GM12878 (cell line): ENCODE measurements around the gene TAX1BP1. TPM values are rescaled to one million over a fixed set of nuclear protein-coding genes. Genes with fewer than 3 reads are reported as not detected.

Experiments used
- ATAC-seq: fragments of 200-7000 bp; cut with Tn5 transposase; 3 replicates; pipeline ENCODE4 v1.9.1; 2020; ENCODE audit warnings: mild to moderate bottlenecking, moderate library complexity
- BruUV-seq: library from RNA; stranded (reverse); fragments of 400-500 nt; replicated peaks from 2 replicates; lab custom pipeline; 2021; lab: Mats Ljungman, UMichigan
- CTCF ChIA-PET: fragments of 300-600 bp; sonication (Branson Sonifier 250); formaldehyde crosslinking; extraction: SDS; loops from one replicate; lab custom pipeline; 2021; ENCODE audit warnings: inconsistent platforms; lab: Yijun Ruan, JAX
- POLR2A ChIA-PET: fragments of 350-600 bp; formaldehyde crosslinking; extraction: SDS; loops from one replicate; lab custom pipeline; 2021; ENCODE audit warnings: inconsistent platforms; lab: Charles Lee
- RAD21 ChIA-PET: fragments of 300-600 bp; sonication (Branson Sonifier 250); formaldehyde crosslinking; loops from one replicate; lab custom pipeline; 2023; ENCODE audit warnings: antibody characterized with exemption; ENCODE audit not compliant: unreplicated experiment; lab: Charles Lee
- SMC1A ChIA-PET: fragments of 300-600 bp; sonication (Branson Sonifier 250); formaldehyde crosslinking; loops from one replicate; lab custom pipeline; 2023; ENCODE audit not compliant: unreplicated experiment, uncharacterized antibody; lab: Charles Lee
- DNase-seq: peaks from one replicate; pipeline ENCODE4 v3.0.0-alpha.2; 2011; ENCODE audit warnings: low read depth, low spot score
- FAIRE-seq: peaks from 3 replicates; lab custom pipeline; 2011; peaks lifted over from hg19 to GRCh38; lab: Jason Lieb, UNC
- H2AFZ ChIP-seq: 2 replicates; pipeline ENCODE4 v1.6.0; 2011; ENCODE audit warnings: low read depth, low read length, control low read depth; ENCODE audit not compliant: control insufficient read depth
- H3K27ac ChIP-seq: 2 replicates; pipeline ENCODE4 v1.5.1; 2011; ENCODE audit warnings: control low read depth; ENCODE audit not compliant: control insufficient read depth, insufficient read depth
- H3K27me3 ChIP-seq, 2 experiments: replicated peaks in 1 of 2; 2 replicates each; pipeline versions ENCODE4 v1.6.0 to v1.6.1; 2011; ENCODE audit warnings: low read length in 1 of 2; ENCODE audit not compliant: control insufficient read depth in 2 of 2, insufficient read depth in 2 of 2
- H3K36me3 ChIP-seq, 2 experiments: 2 replicates each; pipeline ENCODE4 v1.5.1; 2011; ENCODE audit warnings: low read length in 1 of 2; ENCODE audit not compliant: control insufficient read depth in 2 of 2, insufficient read depth in 2 of 2
- H3K4me1 ChIP-seq: 2 replicates; pipeline ENCODE4 v1.6.1; 2011; ENCODE audit warnings: mild to moderate bottlenecking, low read length, moderate library complexity, mixed read lengths; ENCODE audit not compliant: control insufficient read depth, insufficient read depth
- H3K4me2 ChIP-seq: 2 replicates; pipeline ENCODE4 v1.6.0; 2011; ENCODE audit warnings: control low read depth; ENCODE audit not compliant: control insufficient read depth, insufficient read depth
- H3K4me3 ChIP-seq: fragments of 200-600 bp; sonication (generic); 2 replicates; pipeline ENCODE4 v1.5.1; 2016
- H3K79me2 ChIP-seq: 2 replicates; pipeline ENCODE4 v1.6.0; 2011; ENCODE audit warnings: low read length; ENCODE audit not compliant: control insufficient read depth, insufficient read depth
- H3K9ac ChIP-seq: 2 replicates; pipeline ENCODE4 v1.8.0; 2011; ENCODE audit warnings: low read length, control low read depth, mixed read lengths; ENCODE audit not compliant: control insufficient read depth, insufficient read depth
- H3K9me3 ChIP-seq: replicated peaks from 3 replicates; pipeline ENCODE4 v1.5.1; 2011; ENCODE audit warnings: mild to moderate bottlenecking, low read length; ENCODE audit not compliant: control insufficient read depth, insufficient read depth
- H4K20me1 ChIP-seq: 2 replicates; pipeline ENCODE4 v1.6.0; 2011; ENCODE audit not compliant: control insufficient read depth, insufficient read depth
- ATF3 ChIP-seq: IDR thresholded peaks from 2 replicates; pipeline ENCODE4 v1.6.1; 2011; ENCODE audit warnings: low read depth, mild to moderate bottlenecking, low read length, moderate library complexity, borderline replicate concordance; ENCODE audit errors: extremely low read depth
- ELK1 ChIP-seq: IDR thresholded peaks from 2 replicates; pipeline ENCODE4 v1.6.1; 2012; ENCODE audit warnings: low read depth, low read length, improper control_type of control experiment
- ETV6 ChIP-seq, 2 experiments: fragments of 450-650 bp in 1 of 2; IDR thresholded peaks in 1 of 2; conservative IDR thresholded peaks in 1 of 2; 2 replicates each; pipeline ENCODE4 v1.6.1; 2014; ENCODE audit warnings: antibody characterized with exemption in 1 of 2, borderline replicate concordance in 1 of 2, low read depth in 1 of 2, mild to moderate bottlenecking in 1 of 2, moderate library complexity in 1 of 2
- GABPA ChIP-seq: IDR thresholded peaks from 2 replicates; pipeline ENCODE4 v1.6.1; 2014; ENCODE audit warnings: antibody characterized with exemption, low read depth, mild to moderate bottlenecking, inconsistent platforms
- GATAD2B ChIP-seq: fragments of 450-650 bp; conservative IDR thresholded peaks from 2 replicates; pipeline ENCODE4 v1.6.1; 2017; ENCODE audit warnings: low read depth, mild to moderate bottlenecking, moderate library complexity
- JUND ChIP-seq: IDR thresholded peaks from 2 replicates; pipeline ENCODE4 v1.6.1; 2012; ENCODE audit warnings: low read depth, mild to moderate bottlenecking, low read length, improper control_type of control experiment, moderate library complexity
- KLF5 ChIP-seq: fragments of 450-650 bp; IDR thresholded peaks from 2 replicates; pipeline ENCODE4 v1.6.1; 2014; ENCODE audit warnings: mild to moderate bottlenecking; ENCODE audit not compliant: partially characterized antibody
- MEF2A ChIP-seq: IDR thresholded peaks from 2 replicates; pipeline ENCODE4 v1.6.1; 2011; ENCODE audit warnings: low read depth, mild to moderate bottlenecking, low read length, moderate library complexity; ENCODE audit not compliant: insufficient read depth
- POLR2AphosphoS5 ChIP-seq: IDR thresholded peaks from 2 replicates; pipeline ENCODE4 v1.6.1; 2011; ENCODE audit warnings: mild to moderate bottlenecking, low read length, inconsistent platforms
- RFX5 ChIP-seq: IDR thresholded peaks from 2 replicates; pipeline ENCODE4 v1.6.1; 2011; ENCODE audit warnings: low read depth, low read length, improper control_type of control experiment
- ZBTB11 ChIP-seq: fragments of 450-650 bp; formaldehyde crosslinking; IDR thresholded peaks from 2 replicates; pipeline ENCODE4 v1.5.0; 2022; ENCODE audit warnings: mild to moderate bottlenecking, missing genetic modification characterization
- ZBTB4 ChIP-seq: fragments of 450-650 bp; formaldehyde crosslinking; IDR thresholded peaks from 2 replicates; pipeline ENCODE4 v1.4.0; 2022; ENCODE audit warnings: mild to moderate bottlenecking, moderate library complexity
- ZNF274 ChIP-seq: IDR thresholded peaks from one replicate; pipeline ENCODE4 v1.8.0; 2011; ENCODE audit not compliant: insufficient read length, insufficient read depth
- WGBS: methylation state at CpG from one replicate; pipeline ENCODE4 v1.1.6; 2016; ENCODE audit warnings: low lambda C conversion rate; ENCODE audit not compliant: insufficient replicate concordance, insufficient coverage; ENCODE audit errors: missing lambda C conversion rate; 5-methylcytosine and 5-hydroxymethylcytosine counted together
- in situ Hi-C: fragments of 300-500 bp; cut with MboI; formaldehyde crosslinking; loops from 9 replicates; pipeline ENCODE4 v1.14.3; 2018; ENCODE audit warnings: mixed read lengths
- intact Hi-C: fragments of 100-400 bp; cut with micrococcal nuclease; formaldehyde crosslinking; loops from one replicate; pipeline ENCODE4 v1.14.2; 2022; ENCODE audit not compliant: unreplicated experiment
- polyA plus RNA-seq, 11 experiments: library from polyadenylated mRNA; depleted of rRNA in 4 of 11; unstranded in 6 of 11; stranded (reverse) in 5 of 11; fragments of >200 nt; fragmentation: Nextera tagmentation in 4 of 11; fragmentation: Illumina TruSeq in 1 of 11; extraction: Ambion mirVana in 4 of 11; extraction: Trizol in 1 of 11; gene quantifications; 1 replicate in 1 of 11; 2 replicates in 10 of 11; pipeline versions ENCODE4 v1.2.1 to v1.2.3, GENCODE V29; 2011 to 2016; ENCODE audit warnings: inconsistent platforms in 2 of 11, missing spikeins in 2 of 11, low read depth in 1 of 11
- total RNA-seq, 4 experiments: library from RNA; depleted of rRNA in 3 of 4; stranded (reverse); fragments of >200 nt in 3 of 4; fragmentation: Illumina TruSeq in 1 of 4; extraction: Trizol in 1 of 4; gene quantifications; 2 replicates each; pipeline versions ENCODE4 v1.2.1 to v1.2.3, GENCODE V29; 2013 to 2021

The TAX1BP1 gene
- total and polyA plus RNA-seq, 10 of the 15 experiments (the other 5 are each of a cell fraction or from before 2014, with no cell fraction given): 30.8 to 105 (median 52.0) TPM

- FAIRE-seq (no peak), DNase-seq (no peak), ATAC-seq (no peak)
- intact Hi-C loops (no loop called here), in situ Hi-C loops (no loop called here)
- Histone ChIP-seq H3K4me3 (no peak overlapping the region), H3K9me3 (no peaks in the 10 kb centered on the region), H3K4me1 (no peaks in the 10 kb centered on the region), H3K79me2 (peaks cover 29% of the 10 kb centered on the region), H4K20me1 (no peaks in the 10 kb centered on the region), H3K4me2 (no peak overlapping the region), H3K9ac (no peak overlapping the region), H3K36me3 (peaks cover 2 to 12% of the 10 kb centered on the region in 2 experiments), H3K27me3 (no peaks in the 10 kb centered on the region), H2AFZ (no peak overlapping the region), H3K27ac (no peak overlapping the region)
- POLR2A ChIA-PET: no interaction called here
- BruUV-seq: no TSS peak
- CTCF ChIA-PET: interaction anchor here (0.7 to 1.0 kb wide), 3 partner anchors 27 to 166 kb away, joined by 3 read pairs; no protein-coding TSS in a partner anchor
- SMC1A ChIA-PET: no interaction called here
- WGBS: 95% methylated on average over 4 of the region's 4 CpGs
- no peak for TF ChIP-seq JUND
- no peak for TF ChIP-seq GATAD2B
- no peak for TF ChIP-seq RFX5
- no peak for TF ChIP-seq MEF2A
- no peak for TF ChIP-seq ETV6 (conservative IDR thresholded peaks at IDR 0.05 in 1 of 2, IDR thresholded peaks at IDR 0.05 in 1 of 2; ENCODE audit: borderline replicate concordance in 1 of 2, low read depth in 1 of 2)
- TF ChIP-seq KLF5: no peak
- TF ChIP-seq ZNF274: no peak
- TF ChIP-seq ZBTB11: no peak
- no peak for TF ChIP-seq ELK1
- no peak for TF ChIP-seq POLR2AphosphoS5
- TF ChIP-seq ZBTB4: no peak
- no peak for TF ChIP-seq GABPA
- no peak for TF ChIP-seq ATF3
- RAD21 ChIA-PET: no interaction called here
Measured at GRCh38 chr7:27747589-27748368, 7.8 kb downstream of the TAX1BP1 start.
